Activated naive CD4-positive, alpha-beta T cell treated with anti-CD3 and anti-CD28 coated beads, Interleukin-2, amount 50 U/mL, for 72 hours (primary cell): ENCODE data around the gene DOCK10. TPM values are rescaled to one million over a fixed set of nuclear protein-coding genes. Genes with fewer than 3 reads are reported as not detected.
"Not testable (repeated sequence)": the region's sequence is repeated elsewhere in the genome, so short reads cannot be mapped to it uniquely, and the experiment has no call there.

Source experiments
- ATAC-seq, 2 donors: fragments of 150-1000 bp; cut with Tn5 transposase; 2 replicates each; pipeline ENCODE4 v1.10.0; 2021; ENCODE audit warnings: mild to moderate bottlenecking in 2 of 2, moderate library complexity in 2 of 2
- DNase-seq, 2 donors: peaks; one replicate each; pipeline ENCODE4 v3.0.0; 2021 to 2022; ENCODE audit warnings: low spot score in 2 of 2
- H3K27ac Mint-ChIP-seq, 2 donors: one replicate each; pipeline ENCODE4 v1.8.0; 2022; ENCODE audit warnings: mild to moderate bottlenecking in 2 of 2, mixed read lengths in 2 of 2
- H3K36me3 Mint-ChIP-seq, 2 donors: one replicate each; pipeline ENCODE4 v1.8.0; 2022; ENCODE audit warnings: mixed read lengths in 2 of 2
- H3K9me3 Mint-ChIP-seq, 2 donors: one replicate each; pipeline ENCODE4 v1.8.0; 2022; ENCODE audit warnings: mixed read lengths in 2 of 2
- total RNA-seq, 2 donors: library from RNA; stranded (reverse); gene quantifications; one replicate each; pipeline ENCODE4 v1.2.3, GENCODE V29; 2022

The DOCK10 gene
- total RNA-seq, 2 donors from 2014 or later: 173 to 197 TPM

- DNase-seq: no peak
- peak; percentile 45 to 59 for ATAC-seq
- Mint-ChIP-seq H3K9me3 (peaks cover 0 to 8% of the 10 kb centered on the region in 2 donors), H3K27ac (peak overlapping the region; percentile 80 to 93), H3K36me3 (peaks cover 7 to 8% of the 10 kb centered on the region in 2 donors)
Observed at GRCh38 chr2:224952936-224953657, 89.2 kb downstream of the DOCK10 start.

GRCh38 chr2:224951723-224952481, 90.4 kb downstream of the DOCK10 start:
- peaks cover 0 to 8% of the 10 kb centered on the region in 2 donors for H3K9me3 Mint-ChIP-seq
- no peak for DNase-seq
- H3K36me3 Mint-ChIP-seq: peaks cover 3 to 10% of the 10 kb centered on the region in 2 donors
- peak; percentile 66 to 75 for ATAC-seq
- H3K27ac Mint-ChIP-seq: peak overlapping the region; percentile 61 to 93

- H3K36me3 Mint-ChIP-seq: peaks cover 30 to 36% of the 10 kb centered on the region in 2 donors
- ATAC-seq (no peak), DNase-seq (no peak)
- peaks cover 0 to 8% of the 10 kb centered on the region in 2 donors for H3K9me3 Mint-ChIP-seq
- peak overlapping the region in 1 of 2 donors; percentile 83 for H3K27ac Mint-ChIP-seq
Observed at GRCh38 chr2:224948859-224949258, 93.4 kb downstream of the DOCK10 start.

GRCh38 chr2:224948005-224948404, 94.3 kb downstream of the DOCK10 start:
- Mint-ChIP-seq H3K36me3 (peaks cover 30 to 31% of the 10 kb centered on the region in 2 donors), H3K9me3 (peaks cover 0 to 4% of the 10 kb centered on the region in 2 donors), H3K27ac (peak overlapping the region in 1 of 2 donors; percentile 86)
- DNase-seq (no peak), ATAC-seq (no peak)

GRCh38 chr2:224947566-224947965, 94.7 kb downstream of the DOCK10 start:
- Mint-ChIP-seq H3K36me3 (peaks cover 30 to 31% of the 10 kb centered on the region in 2 donors), H3K27ac (peak overlapping the region; percentile 86 to 97), H3K9me3 (peaks cover 0 to 4% of the 10 kb centered on the region in 2 donors)
- ATAC-seq: no peak
- DNase-seq: no peak

- no peak for DNase-seq
- Mint-ChIP-seq H3K9me3 (no peaks in the 10 kb centered on the region), H3K27ac (peak overlapping the region; percentile 86 to 97), H3K36me3 (peaks cover 36 to 37% of the 10 kb centered on the region in 2 donors)
- peak; percentile 63 to 75 for ATAC-seq
Observed at GRCh38 chr2:224946895-224947294, 95.4 kb downstream of the DOCK10 start.

GRCh38 chr2:224944707-224945547, 97.3 kb downstream of the DOCK10 start:
- H3K27ac Mint-ChIP-seq: peak overlapping the region; percentile 96 to 98
- peak in 1 of 2 donors; percentile 35 for ATAC-seq
- no peak for DNase-seq
- H3K9me3 Mint-ChIP-seq: no peaks in the 10 kb centered on the region
- peaks cover 42 to 46% of the 10 kb centered on the region in 2 donors for H3K36me3 Mint-ChIP-seq

- DNase-seq (peak in 1 of 2 donors; percentile 82), ATAC-seq (peak; percentile 47 to 48)
- H3K27ac Mint-ChIP-seq: peak overlapping the region; percentile 96 to 98
- peaks cover 43 to 47% of the 10 kb centered on the region in 2 donors for H3K36me3 Mint-ChIP-seq
- not testable (repeated sequence) for H3K9me3 Mint-ChIP-seq
Observed at GRCh38 chr2:224943601-224944041, 98.6 kb downstream of the DOCK10 start.

GRCh38 chr2:224941960-224942359, 100.3 kb downstream of the DOCK10 start:
- DNase-seq: no peak
- peaks cover 42 to 53% of the 10 kb centered on the region in 2 donors for H3K36me3 Mint-ChIP-seq

GRCh38 chr2:224940618-224941017, 101.7 kb downstream of the DOCK10 start:
- no peak for ATAC-seq
- Mint-ChIP-seq H3K36me3 (peaks cover 37 to 49% of the 10 kb centered on the region in 2 donors), H3K27ac (peak overlapping the region; percentile 87 to 98), H3K9me3 (no peaks in the 10 kb centered on the region)
- DNase-seq: no peak

More at GRCh38 chr2:224941960-224942359, 100.3 kb downstream of the DOCK10 start:
- no peaks in the 10 kb centered on the region for H3K9me3 Mint-ChIP-seq
- ATAC-seq: no peak
- H3K27ac Mint-ChIP-seq: peak overlapping the region; percentile 87 to 98

GRCh38 chr2:224938651-224939182, 103.6 kb downstream of the DOCK10 start:
- DNase-seq: no peak

GRCh38 chr2:224937887-224938286, 104.4 kb downstream of the DOCK10 start:
- Mint-ChIP-seq H3K27ac (peak overlapping the region; percentile 91 to 97), H3K9me3 (no peaks in the 10 kb centered on the region), H3K36me3 (peaks cover 17 to 38% of the 10 kb centered on the region in 2 donors)
- DNase-seq (no peak), ATAC-seq (peak; percentile 8 to 21)

More at GRCh38 chr2:224938651-224939182, 103.6 kb downstream of the DOCK10 start:
- Mint-ChIP-seq H3K9me3 (no peaks in the 10 kb centered on the region), H3K36me3 (peaks cover 18 to 38% of the 10 kb centered on the region in 2 donors), H3K27ac (peak overlapping the region; percentile 91 to 97)
- peak; percentile 76 to 84 for ATAC-seq

- DNase-seq (no peak), ATAC-seq (no peak)
- Mint-ChIP-seq H3K27ac (peak overlapping the region; percentile 62 to 78), H3K36me3 (peaks cover 19 to 46% of the 10 kb centered on the region in 2 donors), H3K9me3 (no peaks in the 10 kb centered on the region)
Observed at GRCh38 chr2:224934526-224935188, 107.6 kb downstream of the DOCK10 start.

- no peaks in the 10 kb centered on the region for H3K9me3 Mint-ChIP-seq
- peak overlapping the region; percentile 78 to 84 for H3K27ac Mint-ChIP-seq
- DNase-seq: no peak
- H3K36me3 Mint-ChIP-seq: peaks cover 30 to 58% of the 10 kb centered on the region in 2 donors
- peak; percentile 51 to 68 for ATAC-seq
Observed at GRCh38 chr2:224933431-224933830, 108.8 kb downstream of the DOCK10 start.

GRCh38 chr2:224932522-224932921, 109.7 kb downstream of the DOCK10 start:
- DNase-seq: no peak
- Mint-ChIP-seq H3K9me3 (no peaks in the 10 kb centered on the region), H3K36me3 (peaks cover 38 to 56% of the 10 kb centered on the region in 2 donors), H3K27ac (peak overlapping the region; percentile 36 to 78)
- no peak for ATAC-seq
